ENCODE data around the gene SIRPB1.
"Not testable (repeated sequence)": the region's sequence is repeated elsewhere in the genome, so short reads cannot be mapped to it uniquely, and the experiment has no call there.

SIRPB1 gene

GRCh38 chr20:1636621-1637020 is 16.8 kb upstream of the SIRPB1 start:
- no peak for DNase-seq (ENCODE audit: low spot score)

DNA sequence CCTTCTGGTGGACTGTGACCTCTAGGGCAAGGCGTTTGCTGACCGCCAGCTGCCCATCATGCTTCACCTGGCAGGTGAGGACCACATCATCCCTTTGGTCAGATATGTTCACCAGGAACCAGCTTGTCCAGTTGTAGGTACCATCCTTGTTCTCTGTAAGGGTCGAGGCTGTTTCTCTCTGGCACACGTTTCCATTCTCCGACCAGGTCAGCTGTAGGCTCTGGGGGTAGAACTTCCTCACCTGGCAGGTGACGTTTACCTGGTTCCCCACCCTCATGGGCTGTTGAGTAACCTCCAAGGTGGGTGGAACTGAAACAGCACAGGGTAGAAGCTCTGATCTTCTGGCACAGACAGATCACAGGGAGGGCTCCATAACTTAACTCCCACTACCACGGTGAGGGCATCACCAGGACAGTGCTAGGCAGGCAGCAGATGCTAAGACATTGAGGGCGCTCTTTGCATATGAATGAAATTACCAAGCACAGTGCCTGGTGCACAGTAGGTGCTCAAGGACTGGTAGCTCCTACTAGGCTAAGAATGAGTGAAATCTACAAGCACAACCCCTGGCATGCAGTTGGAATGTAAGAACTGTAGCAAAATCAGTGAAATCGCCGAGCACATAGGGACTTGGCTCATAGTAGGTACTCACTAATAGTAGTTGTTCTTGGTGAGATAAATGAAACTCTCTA is 15.6 kb upstream of the SIRPB1 start:
- DNase-seq (ENCODE audit: low spot score), result no peak

DNA sequence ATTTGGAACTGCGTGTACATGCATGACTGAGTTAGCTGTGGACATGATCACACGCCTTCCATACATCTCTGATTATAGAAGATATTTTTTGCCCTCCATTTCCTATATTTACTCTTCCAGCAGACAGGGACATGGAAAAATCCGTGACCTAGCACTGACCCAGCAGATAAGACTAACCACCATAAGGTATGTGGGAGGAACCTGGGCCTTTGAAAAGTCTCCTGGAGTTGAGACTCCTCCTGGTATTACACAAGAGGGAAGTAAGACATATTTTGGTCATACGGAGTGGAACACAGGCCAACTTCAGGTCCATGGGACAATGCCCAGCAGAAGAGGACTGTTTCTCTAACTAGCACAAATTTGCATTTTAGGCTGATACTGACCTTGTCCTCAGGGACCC is 13.7 kb upstream of the SIRPB1 start:
- DNase-seq (ENCODE audit: low spot score), result no peak

DNA sequence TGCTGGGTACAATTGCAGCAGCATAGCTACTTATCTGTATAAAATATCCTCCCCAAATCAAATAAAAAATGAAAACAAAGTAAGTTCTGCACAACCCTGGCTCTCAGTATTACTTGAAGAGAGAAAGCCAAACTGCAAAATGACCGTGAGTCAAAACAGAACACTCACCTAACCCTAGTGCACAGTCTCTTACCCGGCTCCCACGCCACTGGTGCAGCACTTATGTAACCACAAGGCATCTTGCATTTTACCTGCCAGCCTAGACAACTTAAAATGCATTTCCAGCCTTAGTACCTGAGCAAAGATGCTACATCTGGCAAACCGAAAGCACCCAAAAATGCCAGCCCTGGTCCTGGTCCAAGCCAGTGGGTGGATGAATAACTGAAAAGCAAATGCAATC is 12.4 kb upstream of the SIRPB1 start:
- no peak for DNase-seq (ENCODE audit: low spot score)

DNA sequence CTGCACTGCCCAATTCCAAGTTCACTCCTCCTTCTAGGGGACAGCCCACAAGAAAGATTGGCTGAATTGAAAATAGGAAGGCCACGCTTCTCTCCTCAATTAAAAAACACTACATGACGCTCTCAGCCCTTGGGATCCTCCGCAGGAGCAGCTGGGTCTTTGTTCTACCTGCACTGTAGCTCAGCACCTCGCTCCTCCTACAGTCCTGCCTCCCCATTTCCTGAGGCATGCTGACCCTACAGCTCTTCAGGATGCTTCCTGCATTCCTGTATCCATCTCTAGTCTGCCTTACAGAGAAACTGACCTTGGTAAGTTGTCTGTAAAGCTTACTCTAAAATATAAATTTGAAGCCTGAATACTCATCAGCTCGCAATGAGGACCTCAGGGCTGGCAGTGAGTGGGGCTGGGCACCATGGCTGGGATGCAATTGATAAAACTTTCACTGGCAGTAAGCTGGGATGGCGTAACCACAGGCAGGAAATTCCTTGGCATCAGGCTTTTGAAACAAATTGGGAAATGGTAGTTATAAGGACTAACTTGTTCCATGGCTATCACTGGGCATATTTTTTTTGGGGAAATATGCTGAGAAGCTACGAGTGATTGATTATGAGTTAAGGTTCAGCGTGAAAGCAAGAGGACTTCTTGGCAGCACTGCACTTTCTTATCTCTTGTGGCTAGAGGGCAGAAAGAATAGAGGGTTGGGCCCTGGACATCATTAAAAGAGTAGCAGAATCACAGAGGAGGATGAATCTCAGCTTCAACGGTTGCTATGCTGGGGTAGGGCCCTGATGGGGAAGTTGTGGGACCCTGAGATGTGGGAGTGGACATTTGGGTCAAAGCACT is 11.7 kb upstream of the SIRPB1 start:
- DNase-seq (ENCODE audit: low spot score), result no peak

DNA sequence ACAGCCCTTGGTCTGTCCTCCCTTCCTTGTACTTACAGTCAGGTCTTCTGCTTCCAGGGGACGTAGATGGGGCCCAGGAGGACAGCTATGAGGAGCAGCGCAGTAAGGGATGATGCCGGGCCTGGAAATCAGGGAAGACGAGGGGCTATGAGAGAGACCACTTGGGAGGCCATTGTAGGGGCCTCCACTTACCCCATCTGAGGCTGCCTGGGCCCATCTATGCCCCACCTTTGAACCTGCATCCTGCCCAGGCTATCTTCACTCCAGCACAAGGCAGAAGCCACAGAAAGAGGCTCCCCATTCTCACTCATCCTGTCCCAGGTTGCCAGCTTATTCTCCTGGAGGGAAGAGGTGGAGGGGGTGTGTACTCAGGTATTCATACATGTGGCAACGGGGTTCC is 10.4 kb upstream of the SIRPB1 start:
- DNase-seq (ENCODE audit: low spot score), result no peak

GRCh38 chr20:1629321-1629720 is 9.5 kb upstream of the SIRPB1 start:
- no peak for DNase-seq (ENCODE audit: low spot score)

DNA sequence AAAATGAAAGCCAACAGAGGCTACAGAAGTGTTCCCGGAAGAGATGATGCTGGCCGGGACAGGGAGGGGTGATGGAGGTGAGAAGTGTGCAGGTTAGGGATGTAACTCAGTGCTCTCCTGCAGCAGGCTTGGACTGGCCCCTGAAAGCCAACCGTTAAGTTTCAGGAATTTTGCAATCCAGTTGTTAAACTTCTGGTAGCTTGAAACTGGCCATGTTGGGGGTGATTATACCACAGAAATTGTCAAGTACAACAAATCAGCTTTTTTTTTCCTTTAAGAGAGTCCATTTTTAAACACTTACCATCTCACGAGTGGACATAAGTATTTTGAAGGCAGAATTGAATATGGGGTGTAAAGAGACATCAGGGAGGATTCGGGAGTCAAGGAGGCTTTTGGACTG is 8.8 kb upstream of the SIRPB1 start:
- no peak for DNase-seq (ENCODE audit: low spot score)

GRCh38 chr20:1627200-1627550 is 7.4 kb upstream of the SIRPB1 start:
- DNase-seq (ENCODE audit: low spot score), result no peak

- DNase-seq (ENCODE audit: low spot score), result no peak
Measured at GRCh38 chr20:1626528-1627199, 6.9 kb upstream of the SIRPB1 start.

GRCh38 chr20:1625083-1625690 is 5.4 kb upstream of the SIRPB1 start:
- DNase-seq (ENCODE audit: low spot score), result no peak

DNA sequence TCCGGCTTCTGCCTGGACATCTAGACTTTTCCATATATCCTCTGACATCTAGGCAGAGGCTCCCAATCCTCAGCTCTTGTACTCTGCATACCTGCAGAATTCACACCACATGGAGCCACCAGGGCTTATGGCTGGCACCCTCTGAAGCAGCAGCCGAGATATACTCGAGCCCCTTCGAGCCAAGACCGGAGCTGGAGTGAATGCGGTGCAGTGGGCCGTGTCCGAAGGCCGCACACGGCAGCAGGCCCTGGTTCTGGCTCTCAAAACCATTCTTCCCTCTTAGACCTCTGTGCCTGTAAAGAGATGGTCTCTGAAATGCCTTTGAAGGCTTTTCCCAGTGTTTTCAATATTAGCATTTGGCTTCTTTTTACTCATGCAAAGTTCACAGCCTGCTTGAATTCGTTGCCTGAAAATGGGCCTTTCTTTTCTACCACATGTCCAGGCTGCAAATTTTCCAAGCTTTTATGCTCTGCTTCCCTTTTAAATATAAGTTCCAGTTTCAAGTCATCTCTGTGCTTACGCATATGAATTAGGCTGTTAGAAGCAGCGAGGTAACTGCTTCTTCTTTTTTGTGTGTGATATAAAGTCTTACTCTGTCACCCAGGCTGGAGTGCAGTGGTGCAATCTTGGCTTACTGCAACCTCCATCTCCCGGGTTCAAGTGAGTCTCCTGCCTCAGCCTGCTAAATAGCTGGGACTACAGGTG is 3.8 kb upstream of the SIRPB1 start:
- no peak for DNase-seq (ENCODE audit: low spot score)

- no peak for DNase-seq (ENCODE audit: low spot score)
Measured at GRCh38 chr20:1622450-1622849, 2.6 kb upstream of the SIRPB1 start.

DNA sequence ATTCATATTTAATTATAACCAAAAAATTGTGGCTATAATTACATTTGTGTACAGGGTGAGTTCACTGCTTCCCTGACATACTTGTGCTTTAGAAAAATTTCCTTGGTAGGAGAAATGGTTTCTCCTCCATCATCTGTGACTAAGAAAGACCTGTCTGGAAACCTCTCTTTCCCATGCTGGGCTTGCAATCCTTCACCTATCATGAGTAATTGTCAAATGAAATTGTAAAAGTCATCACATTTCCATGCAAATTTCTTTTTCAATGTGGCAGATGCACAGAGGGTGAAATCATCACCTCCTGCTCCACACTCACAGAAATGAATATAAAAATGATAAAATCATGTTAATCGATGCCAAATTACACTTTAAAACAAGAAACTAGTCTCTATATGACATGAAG is 1.5 kb upstream of the SIRPB1 start:
- no peak for DNase-seq (ENCODE audit: low spot score)

DNA sequence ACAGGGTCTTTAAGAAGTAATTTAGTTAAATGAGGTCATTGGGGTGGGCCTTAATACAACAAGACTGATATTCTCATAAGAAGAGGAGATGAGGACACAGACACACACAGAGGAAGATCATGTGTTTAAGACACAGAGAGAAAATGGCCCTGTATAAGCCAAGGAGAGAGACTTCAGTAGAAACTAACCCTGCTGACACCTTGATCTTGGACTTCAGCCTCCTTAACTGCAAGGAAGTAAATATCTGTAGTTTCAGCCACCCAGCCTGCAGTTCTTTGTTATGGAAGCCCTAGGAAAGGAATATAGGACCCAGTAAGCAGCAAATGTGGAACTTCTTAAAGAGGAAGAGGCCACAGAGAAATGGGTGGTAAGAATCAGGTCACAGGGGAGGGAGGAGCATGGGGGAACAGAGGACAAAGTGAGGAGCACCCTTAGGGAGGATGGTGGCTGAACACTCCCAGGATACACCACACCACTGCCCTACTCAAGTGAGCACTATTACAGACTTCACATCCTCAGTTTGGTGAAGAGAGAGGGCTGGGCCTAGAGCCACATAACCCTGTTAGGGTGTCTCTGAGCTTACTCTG is 762 bp downstream of the SIRPB1 start:
- DNase-seq (ENCODE audit: low spot score), result no peak

GRCh38 chr20:1618479-1618878 is 1.3 kb downstream of the SIRPB1 start:
- no peak for DNase-seq (ENCODE audit: low spot score)

DNA sequence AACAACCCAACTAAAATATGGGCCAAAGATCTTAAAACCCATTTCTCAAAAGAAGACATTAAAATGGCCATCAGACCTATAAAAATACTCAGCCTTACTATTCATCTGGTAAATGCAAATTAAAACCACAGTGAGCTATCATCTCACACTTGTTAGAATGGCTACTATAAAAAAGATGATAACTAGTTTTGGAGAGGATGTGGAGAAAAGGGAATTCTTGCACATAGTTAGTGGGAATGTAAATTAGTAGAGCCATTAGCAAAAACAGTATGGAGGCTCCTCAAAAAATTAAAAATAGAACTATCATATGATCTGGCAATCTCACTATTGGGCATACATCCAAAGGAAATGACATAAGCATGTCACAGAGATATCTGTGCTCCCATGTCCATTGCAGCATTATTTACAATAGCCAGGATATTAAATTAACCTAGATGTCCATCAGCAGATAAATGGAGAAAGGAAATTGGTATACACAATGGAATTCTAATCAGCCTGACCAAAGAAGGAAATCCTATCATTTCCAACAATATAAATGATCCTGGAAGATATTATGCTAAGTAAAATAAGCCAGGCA is 2.9 kb downstream of the SIRPB1 start:
- DNase-seq (ENCODE audit: low spot score), result no peak

- not testable (repeated sequence) for DNase-seq (ENCODE audit: low spot score)
Measured at GRCh38 chr20:1610404-1610803, 9.4 kb downstream of the SIRPB1 start.

- DNase-seq (ENCODE audit: low spot score), result not testable (repeated sequence)
Measured at GRCh38 chr20:1608678-1609347, 11.0 kb downstream of the SIRPB1 start.

DNA sequence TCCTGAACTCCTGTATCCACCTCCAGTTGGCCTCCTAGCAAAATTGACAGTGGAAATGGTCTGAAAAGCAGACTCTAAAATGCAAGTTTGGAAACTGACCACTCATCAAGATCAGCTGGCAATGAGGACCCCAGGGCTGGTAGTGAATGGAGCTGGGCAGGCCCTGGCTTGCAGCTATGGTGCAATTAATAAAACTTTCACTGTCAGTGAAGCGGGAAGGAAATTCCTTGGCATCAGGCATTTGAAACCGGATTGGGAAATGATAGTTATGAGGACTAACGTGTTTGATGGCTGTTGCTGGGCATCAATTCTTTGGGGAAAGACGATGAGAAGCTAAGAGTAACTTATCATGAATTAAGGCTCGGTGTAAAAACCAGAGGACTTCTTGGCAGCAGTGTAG is 19.1 kb downstream of the SIRPB1 start:
- no peak for DNase-seq (ENCODE audit: low spot score)

DNA sequence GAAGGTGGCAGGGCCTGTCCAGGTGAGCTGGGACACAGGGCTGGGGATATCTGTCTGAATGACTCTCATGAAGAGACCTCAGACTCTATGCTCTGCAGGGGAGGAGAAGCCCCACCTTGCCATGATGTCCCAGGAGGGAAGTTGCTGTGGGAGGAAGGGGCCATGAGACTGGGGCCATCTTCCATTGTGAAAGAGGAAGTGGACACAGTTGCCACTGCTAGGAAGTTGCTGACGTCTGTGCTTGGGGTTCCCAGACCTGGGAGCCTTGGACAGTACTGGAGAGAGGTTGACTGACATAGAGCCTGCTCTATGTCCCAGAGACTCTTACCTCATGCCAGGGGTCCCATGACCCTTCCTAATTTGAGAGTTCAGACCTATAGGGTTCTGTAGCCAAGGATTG is 24.5 kb downstream of the SIRPB1 start:
- DNase-seq (ENCODE audit: low spot score), result no peak

All from left forelimb (tissue), 1 donor.